ENCODE results near the gene VEGFD. TPM values are rescaled to one million over a fixed set of nuclear protein-coding genes. Genes with fewer than 3 reads are reported as not detected.

The VEGFD gene
- total and polyA plus RNA-seq, 2 of the 4 experiments (the other 2 are of a cell fraction), result 0.18 to 0.19 TPM

DNA sequence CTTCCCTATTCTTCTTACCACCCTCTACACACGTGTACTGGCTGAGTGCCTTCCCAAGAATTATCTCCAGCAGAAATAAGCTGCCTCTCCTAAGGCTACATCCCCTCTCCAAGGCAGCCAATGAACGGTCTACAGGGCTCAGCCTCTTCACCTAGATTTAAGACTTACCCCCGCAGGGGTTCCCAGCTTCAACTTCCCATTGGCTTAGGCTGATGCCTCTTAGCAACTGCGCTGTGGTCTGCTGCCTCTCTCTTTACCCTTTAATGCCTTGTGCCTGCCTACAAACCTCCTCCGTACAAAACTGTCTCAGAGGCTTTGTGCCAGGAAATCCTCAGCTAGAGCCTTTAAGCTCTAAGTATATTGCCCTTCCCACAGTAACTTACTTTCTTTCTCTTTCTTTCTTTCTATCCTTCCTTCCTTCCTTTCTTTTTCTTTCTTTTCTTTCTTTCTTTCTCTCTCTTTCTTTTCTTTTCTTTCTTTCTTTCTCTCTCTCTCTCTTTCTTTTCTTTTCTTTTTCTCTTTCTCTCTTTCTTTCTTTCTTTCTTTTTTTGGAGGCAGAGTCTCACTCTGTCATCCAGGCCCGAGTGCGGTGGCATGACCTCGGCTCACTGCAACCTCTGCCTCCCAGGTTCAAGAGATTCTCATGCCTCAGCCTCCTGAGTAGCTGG lies 33.8 kb downstream of the VEGFD start:
- Histone ChIP-seq H3K18ac (ENCODE audit: low read depth, low read length) (no peak overlapping the region), H3K56ac (ENCODE audit: extremely low read depth, insufficient read depth, low read length) (no peak overlapping the region), H3K4me2 (ENCODE audit: low read depth, low read length) (no peak overlapping the region), H2BK120ac (ENCODE audit: low read depth, low read length) (no peak overlapping the region), H2BK15ac (ENCODE audit: low read depth, low read length) (no peak overlapping the region), H3K14ac (replicated peaks; ENCODE audit: low read depth, low read length) (no peak overlapping the region), H2BK5ac (ENCODE audit: low read depth, low read length, poor library complexity, severe bottlenecking) (no peak overlapping the region), H3K4me3 (ENCODE audit: insufficient read depth, low read depth, low read length) (no peak overlapping the region), H4K8ac (ENCODE audit: low read depth in 2 of 2, low read length in 2 of 2) (no peak overlapping the region), H3K4ac (ENCODE audit: low read depth, low read length) (no peak overlapping the region), H2AFZ (replicated peaks; ENCODE audit: low read length, poor library complexity) (no peak overlapping the region), H3K9ac (ENCODE audit: low read depth, low read length) (no peak overlapping the region), H4K5ac (ENCODE audit: low read depth, low read length) (no peak overlapping the region), H2AK5ac (ENCODE audit: low read depth, low read length) (no peak overlapping the region), H2AK9ac (replicated peaks; ENCODE audit: low read depth, low read length, poor library complexity) (no peak overlapping the region), H3K36me3 (ENCODE audit: control insufficient read depth, insufficient read depth, low read length) (no peaks in the 10 kb centered on the region), H3K9me1 (ENCODE audit: insufficient read depth, low read length) (no peaks in the 10 kb centered on the region), H3K23ac (ENCODE audit: low read depth, low read length) (no peak overlapping the region), H3K9me3 (ENCODE audit: control insufficient read depth, insufficient read depth, low read length) (no peaks in the 10 kb centered on the region), H3K4me1 (ENCODE audit: control insufficient read depth, insufficient read depth, low read length) (no peaks in the 10 kb centered on the region), H4K91ac (ENCODE audit: insufficient read depth, low read depth, low read length) (no peak overlapping the region), H3K27ac (ENCODE audit: insufficient read depth, low read length) (no peak overlapping the region), H4K20me1 (ENCODE audit: insufficient read depth, low read length) (no peaks in the 10 kb centered on the region), H2BK20ac (ENCODE audit: low read depth, low read length) (no peak overlapping the region), H3K79me1 (ENCODE audit: low read depth in 1 of 2, low read length in 2 of 2) (no peaks in the 10 kb centered on the region), H3K27me3 (ENCODE audit: control insufficient read depth, insufficient read depth, low read length) (peaks cover 3% of the 10 kb centered on the region; the same call in 1 of the 2 replicates)
- in situ Hi-C loops (cut with MboI; ENCODE audit: low sequenced_read_pairs) (no loop called here), dilution Hi-C loops (cut with HindIII; ENCODE audit: low sequenced_read_pairs, unreplicated experiment) (no loop called here), intact Hi-C loops (cut with micrococcal nuclease) (no loop called here)
- no TSS peak for BruUV-seq (replicated peaks)
- TF ChIP-seq MAFK (IDR thresholded peaks at IDR 0.05; ENCODE audit: low read depth, low read length) (no peak), BHLHE40 (IDR thresholded peaks at IDR 0.05; ENCODE audit: low read depth, low read length) (no peak), FOS (IDR thresholded peaks at IDR 0.05; ENCODE audit: low read depth, low read length) (no peak), CHD1 (IDR thresholded peaks at IDR 0.05; ENCODE audit: low read depth, low read length) (no peak), SMC3 (IDR thresholded peaks at IDR 0.05; ENCODE audit: low read depth, low read length) (no peak), CEBPB (IDR thresholded peaks at IDR 0.05; ENCODE audit: low read depth, low read length) (no peak), RAD21 (IDR thresholded peaks at IDR 0.05; ENCODE audit: low read length) (no peak), MAZ (IDR thresholded peaks at IDR 0.05; ENCODE audit: borderline replicate concordance, low read depth, low read length) (no peak), RFX5 (IDR thresholded peaks at IDR 0.05; ENCODE audit: low read depth, low read length) (no peak)
- TF ChIP-seq, protein P1, sequence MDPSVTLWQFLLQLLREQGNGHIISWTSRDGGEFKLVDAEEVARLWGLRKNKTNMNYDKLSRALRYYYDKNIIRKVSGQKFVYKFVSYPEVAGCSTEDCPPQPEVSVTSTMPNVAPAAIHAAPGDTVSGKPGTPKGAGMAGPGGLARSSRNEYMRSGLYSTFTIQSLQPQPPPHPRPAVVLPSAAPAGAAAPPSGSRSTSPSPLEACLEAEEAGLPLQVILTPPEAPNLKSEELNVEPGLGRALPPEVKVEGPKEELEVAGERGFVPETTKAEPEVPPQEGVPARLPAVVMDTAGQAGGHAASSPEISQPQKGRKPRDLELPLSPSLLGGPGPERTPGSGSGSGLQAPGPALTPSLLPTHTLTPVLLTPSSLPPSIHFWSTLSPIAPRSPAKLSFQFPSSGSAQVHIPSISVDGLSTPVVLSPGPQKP (IDR thresholded peaks at IDR 0.05; ENCODE audit: borderline replicate concordance, low read depth, low read length), result no peak
- TF ChIP-seq, protein P2, sequence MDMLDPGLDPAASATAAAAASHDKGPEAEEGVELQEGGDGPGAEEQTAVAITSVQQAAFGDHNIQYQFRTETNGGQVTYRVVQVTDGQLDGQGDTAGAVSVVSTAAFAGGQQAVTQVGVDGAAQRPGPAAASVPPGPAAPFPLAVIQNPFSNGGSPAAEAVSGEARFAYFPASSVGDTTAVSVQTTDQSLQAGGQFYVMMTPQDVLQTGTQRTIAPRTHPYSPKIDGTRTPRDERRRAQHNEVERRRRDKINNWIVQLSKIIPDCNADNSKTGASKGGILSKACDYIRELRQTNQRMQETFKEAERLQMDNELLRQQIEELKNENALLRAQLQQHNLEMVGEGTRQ (IDR thresholded peaks at IDR 0.05; ENCODE audit: low read depth, low read length), result no peak
- ATAC-seq (ENCODE audit: low read depth) (no peak), DNase-seq (no peak)
- ChIA-PET POLR2A (ENCODE audit: unreplicated experiment) (no interaction called here), CTCF (interaction anchor here (1.4 to 2.5 kb wide), 3 partner anchors 8 to 116 kb away, joined by 3 to 17 read pairs (median 6); no protein-coding TSS in a partner anchor)
- WGBS, 2 experiments (ENCODE audit: extremely low coverage in 2 of 2, insufficient read length in 1 of 2), result 50% methylated on average over 1 of the region's 8 CpGs; no CpG with 5 or more reads in 1 of the 2 experiments

Measured in IMR-90 (cell line).